Neural progenitor cell (in vitro differentiated cells): Measurements from ENCODE around the gene RASGRF2.

Source experiments
- CTCF ChIP-seq: fragments of 200-600 bp; sonication (generic); IDR thresholded peaks from 2 replicates; pipeline ENCODE4 v1.5.1; 2017; ENCODE audit warnings: antibody characterized with exemption, mild to moderate bottlenecking
- EZH2 ChIP-seq: fragments of 200-600 bp; sonication (generic); IDR thresholded peaks from 2 replicates; pipeline ENCODE4 v1.6.1; 2017; ENCODE audit warnings: antibody characterized with exemption, mild to moderate bottlenecking, moderate library complexity
- EZH2phosphoT487 ChIP-seq: fragments of 200-600 bp; sonication (generic); IDR thresholded peaks from 2 replicates; pipeline ENCODE4 v1.6.1; 2017; ENCODE audit warnings: antibody characterized with exemption

DNA sequence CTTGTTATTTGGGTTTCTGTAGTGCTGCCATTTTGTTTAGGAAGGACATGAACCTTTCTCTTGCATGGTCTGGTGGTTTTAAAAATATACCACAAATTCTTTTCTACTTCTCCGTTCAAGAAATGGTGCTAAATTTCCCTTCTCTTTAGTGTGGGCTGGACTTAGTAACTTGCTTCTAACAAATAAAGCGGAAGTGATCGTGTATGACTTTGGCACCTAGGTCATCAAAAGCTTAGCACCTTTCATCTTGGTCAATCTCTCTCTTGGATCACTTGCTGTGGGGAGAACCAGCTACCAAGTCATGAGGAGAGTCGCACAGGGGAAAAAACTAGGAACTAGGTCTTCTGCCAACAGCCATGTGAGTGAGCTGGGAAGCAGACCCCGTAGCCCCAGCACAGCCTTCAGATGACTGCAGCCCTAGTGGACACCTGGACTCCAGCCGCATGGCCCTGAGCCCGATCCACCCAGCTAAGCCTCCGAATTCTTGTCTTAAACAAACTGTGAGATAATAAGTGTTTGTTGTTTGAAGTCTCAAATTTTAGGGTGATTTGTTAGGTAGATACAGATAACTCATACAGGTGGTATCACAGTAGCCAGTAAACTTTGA lies 185.3 kb downstream of the RASGRF2 start:
- TF ChIP-seq CTCF, result no peak
- no peak for TF ChIP-seq EZH2phosphoT487
- no peak for TF ChIP-seq EZH2
